ENCODE results near the gene TMCC1.

TMCC1 gene

GRCh38 chr3:129602309-129602708 lies 291.2 kb downstream of the TMCC1 start:
- no peak for FAIRE-seq
- DNase-seq (ENCODE audit: low spot score): no peak

- no peak for FAIRE-seq
- DNase-seq (ENCODE audit: low spot score): no peak
Measured at GRCh38 chr3:129601713-129602112, 291.8 kb downstream of the TMCC1 start.

- FAIRE-seq: no peak
Measured at GRCh38 chr3:129600348-129600747, 293.2 kb downstream of the TMCC1 start.

GRCh38 chr3:129599607-129600006 lies 293.9 kb downstream of the TMCC1 start:
- DNase-seq (ENCODE audit: low spot score): peak; percentile 49
- FAIRE-seq: no peak

More at GRCh38 chr3:129600348-129600747, 293.2 kb downstream of the TMCC1 start:
- no peak for DNase-seq (ENCODE audit: low spot score)

- DNase-seq (ENCODE audit: low spot score): no peak
- FAIRE-seq: no peak
Measured at GRCh38 chr3:129599073-129599472, 294.4 kb downstream of the TMCC1 start.

- DNase-seq (ENCODE audit: low spot score) (no peak), FAIRE-seq (no peak)
Measured at GRCh38 chr3:129598484-129598883, 295.0 kb downstream of the TMCC1 start.

- DNase-seq (ENCODE audit: low spot score) (no peak), FAIRE-seq (no peak)
Measured at GRCh38 chr3:129598000-129598381, 295.5 kb downstream of the TMCC1 start.
